HG03457 (cell line): Measurements from ENCODE around the gene FGR.

ENCODE experiments used
- ATAC-seq: cut with Tn5 transposase; IDR thresholded peaks from one replicate; pipeline ENCODE4 v1.9.1; 2021; ENCODE audit warnings: moderate number of reproducible peaks; ENCODE audit not compliant: unreplicated experiment

The FGR gene

DNA sequence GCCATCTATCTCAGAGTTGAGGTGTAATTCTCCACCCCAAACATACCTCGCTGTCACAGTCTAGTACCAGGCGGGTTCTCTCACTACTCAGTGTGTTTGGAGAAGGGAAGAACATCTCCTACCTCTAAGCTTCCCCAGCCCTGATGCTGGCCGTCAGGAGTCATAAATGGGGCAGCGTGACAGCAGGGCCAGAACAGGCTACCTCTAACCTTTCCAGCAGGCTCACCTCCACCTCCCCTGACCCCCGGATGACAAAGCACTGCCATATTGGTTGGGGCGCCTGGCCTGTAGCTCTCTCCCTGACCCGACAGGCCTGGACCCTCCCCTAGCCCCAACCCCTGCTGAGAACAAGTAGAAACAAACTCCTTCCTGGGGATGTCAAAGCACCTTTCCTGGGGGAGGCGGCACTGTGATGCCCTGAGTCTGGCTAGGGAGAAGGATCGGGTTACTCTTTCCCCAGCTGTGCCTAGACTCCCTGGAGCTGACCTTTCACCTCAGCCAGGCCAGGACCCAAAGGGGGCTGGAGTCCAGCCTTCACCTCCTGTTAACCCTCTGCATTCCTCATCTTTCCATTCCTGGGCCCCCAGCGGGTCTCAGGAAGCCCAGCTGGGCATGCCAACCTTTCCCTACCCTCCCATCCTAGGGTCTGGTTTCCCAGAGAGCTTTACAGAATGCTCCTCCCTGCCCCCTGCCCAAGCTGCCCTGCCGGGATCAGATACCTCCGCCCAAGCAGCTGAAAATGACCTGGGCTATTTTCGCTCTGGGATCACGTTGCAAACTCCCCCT, 65.3 kb downstream of the FGR start:
- no peak for ATAC-seq

DNA sequence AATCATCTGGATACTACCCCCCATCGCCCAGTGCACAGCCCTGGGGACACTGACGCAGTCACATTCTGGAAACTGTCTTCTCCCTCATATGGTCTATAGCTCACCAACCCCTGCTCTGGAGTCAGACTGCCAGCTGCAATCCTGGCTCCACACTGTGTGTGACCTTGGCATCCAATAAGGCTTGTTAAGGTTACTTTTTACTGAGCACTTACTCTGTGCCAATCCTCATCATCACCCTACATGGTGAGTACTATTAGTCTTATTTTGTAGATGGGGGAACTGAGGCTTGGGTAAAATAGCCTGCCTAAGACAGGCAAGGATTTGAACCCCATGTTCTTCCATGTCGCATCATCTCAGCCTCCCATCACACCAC, 65.9 kb downstream of the FGR start:
- no peak for ATAC-seq

DNA sequence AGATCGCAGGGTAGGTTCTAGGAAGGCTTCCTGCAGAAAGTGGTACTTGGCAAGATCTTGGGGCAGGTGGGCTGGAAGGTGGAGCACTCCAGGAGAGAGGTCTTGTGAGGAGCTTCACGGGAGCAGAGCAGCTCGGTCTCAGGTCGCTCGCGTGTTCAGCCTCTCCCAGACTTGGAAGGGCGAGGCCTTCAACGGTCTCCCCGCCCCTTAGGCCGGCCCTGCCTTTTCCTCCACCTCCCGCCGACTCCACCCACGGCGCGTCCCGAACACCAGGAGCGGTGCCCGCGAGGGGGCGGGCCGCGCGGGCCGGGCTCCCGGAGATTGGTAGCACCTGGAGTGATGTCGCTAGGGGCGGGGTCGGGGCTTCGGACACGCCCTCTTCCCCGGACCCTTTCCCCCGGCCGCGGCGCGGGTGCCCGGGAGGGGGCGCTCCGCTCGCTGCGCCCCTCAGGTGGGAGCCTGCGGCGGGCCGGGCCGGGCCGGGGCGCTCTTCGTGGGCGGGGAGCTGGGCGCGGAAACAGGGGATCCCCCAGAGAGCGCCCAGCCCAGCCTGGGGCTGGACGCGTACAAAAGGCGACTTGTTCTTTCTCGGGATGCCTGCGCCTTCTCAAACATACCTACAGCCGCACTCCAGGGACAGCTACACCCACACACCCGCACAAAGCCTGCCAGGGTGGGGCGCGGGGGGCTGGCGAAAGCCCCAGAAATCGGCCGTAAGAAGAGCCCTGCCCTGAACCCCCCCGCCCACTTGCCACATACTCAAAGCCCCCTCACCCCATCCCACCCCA, 66.5 kb downstream of the FGR start:
- peak; percentile 74 for ATAC-seq

- ATAC-seq = no peak
Measured at GRCh38 chr1:27567971-27568299, 67.0 kb downstream of the FGR start.

DNA sequence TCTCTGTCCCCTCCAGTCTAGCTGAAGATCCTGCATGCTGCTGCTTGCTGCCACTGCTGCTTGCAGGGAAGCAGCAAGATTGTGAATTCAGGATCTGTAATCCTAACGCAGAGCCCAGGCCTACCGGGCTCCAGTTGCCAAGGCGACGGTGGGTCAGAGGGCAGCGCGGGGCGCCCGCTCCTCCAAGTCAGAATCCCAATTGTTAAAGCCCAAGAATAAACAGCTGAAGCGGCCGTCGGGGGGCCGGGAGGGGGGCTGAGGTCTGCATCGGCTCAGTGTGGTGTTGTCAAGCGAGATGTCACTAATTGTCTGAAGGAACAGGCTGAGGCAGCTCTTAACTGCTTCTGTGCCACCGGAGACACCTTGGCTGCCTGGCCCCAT, 67.8 kb downstream of the FGR start:
- no peak for ATAC-seq

- ATAC-seq = no peak
Measured at GRCh38 chr1:27566462-27567145, 68.4 kb downstream of the FGR start.

- ATAC-seq = no peak
Measured at GRCh38 chr1:27564710-27565649, 70.0 kb downstream of the FGR start.

- ATAC-seq = no peak
Measured at GRCh38 chr1:27563591-27564471, 71.2 kb downstream of the FGR start.

GRCh38 chr1:27563341-27563590, 71.7 kb downstream of the FGR start:
- no peak for ATAC-seq

GRCh38 chr1:27562534-27563340, 72.2 kb downstream of the FGR start:
- no peak for ATAC-seq
